Lung microvascular endothelial cell (primary cell): Measurements from ENCODE around the gene ZZZ3. TPM values are rescaled to one million over a fixed set of nuclear protein-coding genes. Genes with fewer than 3 reads are reported as not detected.

Experiments
- total RNA-seq: library from RNA; depleted of rRNA; stranded (reverse); fragments of >200 nt; gene quantifications from 2 replicates; pipeline ENCODE4 v1.2.1, GENCODE V29; 2014

ZZZ3 gene
- total RNA-seq, 1 donor from 2014 or later: 79.6 TPM

Other genes with a start within 250 kb of the ZZZ3 start
- 59.1 and 123 TPM in 2 replicates for gene USP33, start 77.2 kb upstream of the ZZZ3 start, total RNA-seq
- 8.1 and 20.8 TPM in 2 replicates for gene MIGA1, start 97.0 kb upstream of the ZZZ3 start, total RNA-seq
- 1.3 and 6.3 TPM in 2 replicates for gene NEXN, start 206.0 kb upstream of the ZZZ3 start, total RNA-seq